ENCODE results near the gene CEP83. TPM values are rescaled to one million over a fixed set of nuclear protein-coding genes. Genes with fewer than 3 reads are reported as not detected.

Gene CEP83
- polyA plus RNA-seq, 1 of the 3 experiments (the other 2 are of a cell fraction) = 2.5 TPM

GRCh38 chr12:94362653-94363052, 97.0 kb downstream of the CEP83 start:
- H4K20me1 ChIP-seq (ENCODE audit: insufficient read depth) = no peaks in the 10 kb centered on the region
- no peak overlapping the region for H3K4me2 ChIP-seq
- no peaks in the 10 kb centered on the region for H3K79me2 ChIP-seq (ENCODE audit: insufficient read depth)
- peaks cover 2 to 9% of the 10 kb centered on the region in 2 experiments for H3K36me3 ChIP-seq (replicated peaks in 1 of 2; ENCODE audit: control insufficient read depth in 1 of 2, insufficient read depth in 2 of 2, low read length in 1 of 2)
- no peaks in the 10 kb centered on the region for H3K27me3 ChIP-seq (ENCODE audit: insufficient read depth)
- ChIA-PET POLR2A (no interaction called here), CTCF (no interaction called here)
- no peaks in the 10 kb centered on the region for H3K4me1 ChIP-seq (ENCODE audit: control insufficient read depth in 1 of 2, insufficient read depth in 2 of 2, low read depth in 1 of 2, low read length in 1 of 2)
- peaks cover 9% of the 10 kb centered on the region; the same call in 1 of the 2 replicates for H3K9me3 ChIP-seq
- H3K9me2 ChIP-seq = no peaks in the 10 kb centered on the region
- no peak for DNase-seq
- H3K9ac ChIP-seq = no peak overlapping the region
- no peak overlapping the region for H3K27ac ChIP-seq (ENCODE audit: low read depth in 2 of 2, low read length in 1 of 2)
- TF ChIP-seq NRF1 (IDR thresholded peaks at IDR 0.05; ENCODE audit: low read depth, low read length) (no peak), GATA2 (CRISPR knock-in tag; IDR thresholded peaks at IDR 0.05) (no peak), FOXM1 (IDR thresholded peaks at IDR 0.05; ENCODE audit: low read depth) (no peak), USF2 (IDR thresholded peaks at IDR 0.05; ENCODE audit: borderline replicate concordance, low read depth, low read length) (no peak), TEAD4 (IDR thresholded peaks at IDR 0.05; ENCODE audit: borderline replicate concordance, insufficient read depth) (no peak), FOXJ3 (CRISPR knock-in tag; IDR thresholded peaks at IDR 0.05) (no peak), IRF3 (IDR thresholded peaks at IDR 0.05; ENCODE audit: low read depth, low read length) (no peak), RCOR1 (IDR thresholded peaks at IDR 0.05; ENCODE audit: low read length) (no peak), SIN3A (IDR thresholded peaks at IDR 0.05; ENCODE audit: borderline replicate concordance, low read depth, low read length) (no peak), CHD2 (IDR thresholded peaks at IDR 0.05; ENCODE audit: low read length, partially characterized antibody) (no peak), CTCF (IDR thresholded peaks at IDR 0.05) (no peak), PBX3 (IDR thresholded peaks at IDR 0.05) (no peak), EZH2phosphoT487 (IDR thresholded peaks at IDR 0.05; ENCODE audit: borderline replicate concordance, low read depth) (no peak), MAX (IDR thresholded peaks at IDR 0.05; ENCODE audit: low read depth) (no peak), TAF1 (IDR thresholded peaks at IDR 0.05; ENCODE audit: borderline replicate concordance, low read depth, low read length) (no peak), ZBTB33 (IDR thresholded peaks at IDR 0.05; ENCODE audit: borderline replicate concordance, low read depth) (no peak), EP300 (IDR thresholded peaks at IDR 0.05; ENCODE audit: borderline replicate concordance in 1 of 2, low read depth in 1 of 2, low read length in 1 of 2) (no peak), REST (IDR thresholded peaks at IDR 0.05; ENCODE audit: low read depth, low read length) (no peak), MEF2A (IDR thresholded peaks at IDR 0.05; ENCODE audit: borderline replicate concordance, low read depth) (no peak), YY1 (IDR thresholded peaks at IDR 0.05; ENCODE audit: low read depth) (no peak)
- WGBS (ENCODE audit: low lambda C conversion rate) = 89% methylated on average over 2 of the region's 2 CpGs
- no peak overlapping the region for H3K4me3 ChIP-seq (ENCODE audit: low read depth in 2 of 2, low read length in 1 of 2)
- H2AFZ ChIP-seq (ENCODE audit: low read depth) = no peak overlapping the region
- H3F3A ChIP-seq (replicated peaks; ENCODE audit: insufficient read depth) = no peaks in the 10 kb centered on the region

All from SK-N-SH (cell line).